GM18508 (cell line): ENCODE data around the gene LIPM.

ENCODE experiments used
- ATAC-seq: cut with Tn5 transposase; IDR thresholded peaks from one replicate; pipeline ENCODE4 v1.9.1; 2021; ENCODE audit warnings: moderate number of reproducible peaks; ENCODE audit not compliant: insufficient read depth, unreplicated experiment

The LIPM gene

DNA sequence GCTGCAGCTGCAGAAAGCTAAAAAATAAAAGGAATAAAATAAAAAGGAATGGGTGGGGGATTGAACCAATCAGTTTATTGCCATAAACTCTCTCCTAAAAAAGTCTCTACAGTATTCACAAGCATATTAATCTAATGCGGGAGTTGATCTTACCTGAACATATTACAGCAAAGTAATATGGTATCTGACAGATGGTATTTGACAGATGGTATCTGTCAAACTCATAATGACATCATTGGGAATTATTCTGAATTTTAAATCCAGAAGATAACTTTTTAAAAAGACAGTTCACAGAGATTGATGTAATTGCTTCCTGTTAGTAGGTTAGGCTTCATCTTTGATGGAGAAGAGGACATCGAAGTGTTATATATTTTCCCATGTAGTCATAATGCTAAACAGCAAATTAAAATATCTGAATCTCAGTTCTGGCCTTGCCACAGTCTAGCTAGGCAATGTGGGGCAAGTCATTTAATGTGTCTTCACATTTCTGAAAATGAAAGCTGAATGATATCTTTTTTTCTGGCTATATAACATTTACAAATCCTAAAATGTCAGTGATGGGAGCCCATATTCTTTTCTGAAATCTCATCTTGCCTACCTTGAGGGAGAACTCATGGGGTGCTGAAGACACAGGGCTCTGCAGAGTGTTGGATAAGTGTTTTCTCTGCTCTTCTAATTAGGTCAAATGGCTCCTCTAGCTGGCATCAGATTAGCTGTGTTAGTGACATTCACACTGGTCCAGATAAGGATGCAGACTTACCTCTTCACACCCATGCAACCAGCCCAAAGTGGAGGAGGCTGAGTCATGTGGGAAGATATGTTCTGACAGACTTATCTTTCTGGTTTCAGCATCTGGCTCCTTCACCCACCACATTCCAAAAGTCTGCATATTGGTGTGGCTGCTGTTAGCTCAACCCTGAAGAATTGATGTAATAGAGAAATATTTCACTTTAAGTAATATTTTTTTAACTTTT is 2.1 kb upstream of the LIPM start:
- no peak for ATAC-seq

DNA sequence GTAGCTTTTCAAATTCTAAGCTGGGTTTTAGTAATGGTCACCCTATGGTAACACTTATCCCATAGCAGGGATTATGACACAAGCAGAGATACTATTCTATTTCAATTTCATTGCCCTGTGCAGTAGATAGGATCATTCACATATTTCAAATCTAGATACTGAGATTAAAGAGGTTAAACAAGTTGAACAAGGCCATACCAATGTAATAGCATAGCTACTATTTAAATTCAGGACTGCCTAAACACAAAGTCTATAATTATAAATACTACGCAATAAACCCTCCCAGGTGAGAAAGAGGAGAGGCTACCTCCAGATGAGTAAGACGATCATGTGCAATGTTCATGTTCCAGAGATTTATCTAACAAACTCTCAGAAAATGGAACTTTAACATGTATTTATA is 1.1 kb downstream of the LIPM start:
- ATAC-seq = no peak

- ATAC-seq = no peak
These were observed 1.7 kb downstream of the LIPM start for GRCh38 chr10:88804083-88804812.

DNA sequence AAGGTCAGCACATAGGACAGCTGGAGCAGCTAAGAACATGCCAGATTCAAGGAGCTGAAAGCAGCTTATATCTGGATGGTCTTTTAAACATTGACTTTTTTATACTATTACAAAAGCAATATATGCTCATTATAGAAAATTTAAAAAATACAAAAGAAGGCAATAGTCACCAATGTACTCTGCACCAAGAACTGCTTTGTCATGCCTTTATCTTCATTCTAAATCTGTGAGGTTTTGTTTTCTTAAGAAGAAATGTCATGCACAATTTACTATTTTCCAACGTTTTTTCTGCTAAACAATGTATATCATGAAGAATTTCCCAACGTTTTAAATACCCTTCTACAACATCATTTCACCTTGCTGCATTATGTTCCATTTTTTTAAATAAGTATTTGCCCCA is 2.8 kb downstream of the LIPM start:
- no peak for ATAC-seq

GRCh38 chr10:88805924-88806323 is 3.4 kb downstream of the LIPM start:
- ATAC-seq = no peak

GRCh38 chr10:88809621-88810020 is 7.1 kb downstream of the LIPM start:
- no peak for ATAC-seq

DNA sequence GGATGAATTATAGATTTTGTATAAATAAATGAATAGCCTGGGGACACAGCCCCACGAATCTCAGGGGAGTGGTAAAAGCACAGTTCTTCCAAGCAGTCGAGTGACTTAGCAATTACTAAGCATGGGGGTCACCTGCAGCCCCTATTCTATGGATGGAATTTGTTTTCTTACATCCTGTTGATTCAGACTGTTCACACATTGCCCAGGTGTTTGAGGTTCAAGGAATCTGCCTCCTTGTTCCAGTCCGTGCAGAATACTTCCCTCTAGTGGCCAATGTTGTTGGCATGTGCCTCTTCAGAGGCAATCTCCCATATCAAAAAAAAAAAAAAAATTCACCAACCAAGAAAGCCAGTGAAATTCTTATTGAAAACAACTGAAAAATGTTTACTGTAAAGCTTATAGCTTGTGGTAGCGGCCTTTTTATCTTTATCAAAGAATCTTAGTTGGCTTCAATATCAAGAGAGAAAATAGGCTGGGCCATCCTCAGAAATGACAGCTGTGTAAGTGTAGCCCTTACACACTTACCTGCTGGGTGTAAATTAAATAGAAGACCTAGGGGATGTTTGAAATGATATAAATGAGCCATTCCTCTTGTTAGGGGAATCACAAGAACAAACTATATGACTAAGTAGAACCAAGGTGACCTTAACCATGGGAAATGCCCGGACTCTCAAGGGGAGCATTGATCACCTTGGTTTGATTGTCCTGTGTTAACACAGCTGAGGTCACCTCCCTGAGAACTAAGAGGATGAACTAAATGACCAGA is 7.8 kb downstream of the LIPM start:
- ATAC-seq = no peak

DNA sequence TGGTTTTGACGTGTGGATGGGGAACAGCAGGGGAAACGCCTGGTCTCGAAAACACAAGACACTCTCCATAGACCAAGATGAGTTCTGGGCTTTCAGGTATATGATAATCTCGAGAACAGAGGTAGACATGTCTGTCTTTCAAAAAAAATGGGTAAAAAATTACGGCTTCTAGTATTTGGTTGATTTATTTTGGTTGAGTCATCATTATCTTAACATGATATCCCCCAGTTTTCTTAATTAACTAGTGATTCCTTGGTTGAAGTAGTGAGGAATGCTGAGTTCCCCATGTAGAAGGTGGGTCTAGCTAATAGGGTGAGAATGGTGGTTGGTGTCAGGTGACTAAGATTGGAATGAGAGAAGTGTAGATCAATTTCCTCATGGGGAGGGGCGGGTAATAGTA is 10.7 kb downstream of the LIPM start:
- no peak for ATAC-seq

DNA sequence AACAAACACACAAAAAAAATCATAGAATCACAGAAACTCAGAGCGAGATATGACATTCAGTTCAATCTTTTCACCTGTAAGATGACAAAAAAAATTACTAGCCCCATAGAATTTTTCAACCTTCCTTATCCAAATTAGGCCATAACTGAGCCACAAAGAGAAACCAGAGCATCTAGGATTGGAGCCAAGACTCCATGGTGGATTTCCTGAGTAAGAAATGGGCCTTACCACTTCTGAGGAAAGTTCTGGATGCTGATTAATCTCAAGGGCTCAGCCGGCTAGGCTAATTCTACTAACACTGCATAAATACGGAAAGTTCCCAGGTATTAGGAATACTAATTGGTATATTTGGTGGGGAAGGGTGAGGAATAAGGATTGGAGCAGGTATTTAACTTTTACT is 16.8 kb downstream of the LIPM start:
- no peak for ATAC-seq

GRCh38 chr10:88820748-88821401 is 18.3 kb downstream of the LIPM start:
- no peak for ATAC-seq

DNA sequence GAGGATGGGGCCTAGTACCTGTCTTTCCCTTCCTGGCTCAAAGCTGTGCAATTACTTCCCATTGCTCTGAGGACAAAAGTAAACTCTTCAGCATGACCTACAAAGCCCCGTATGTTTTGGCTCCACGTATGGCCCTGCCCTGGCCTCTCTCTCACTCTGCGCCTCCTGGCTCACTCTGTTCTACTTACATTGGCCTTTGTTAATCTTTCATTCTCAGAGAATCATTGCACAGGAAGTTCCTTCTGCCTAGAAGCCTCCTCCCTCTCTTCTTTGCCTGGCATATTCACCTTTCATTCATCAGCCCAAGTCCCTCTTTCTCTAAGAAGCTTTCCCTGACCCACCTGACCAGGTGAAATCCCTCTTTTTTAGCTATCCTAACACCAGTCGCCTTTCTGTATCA is 23.9 kb downstream of the LIPM start:
- no peak for ATAC-seq

DNA sequence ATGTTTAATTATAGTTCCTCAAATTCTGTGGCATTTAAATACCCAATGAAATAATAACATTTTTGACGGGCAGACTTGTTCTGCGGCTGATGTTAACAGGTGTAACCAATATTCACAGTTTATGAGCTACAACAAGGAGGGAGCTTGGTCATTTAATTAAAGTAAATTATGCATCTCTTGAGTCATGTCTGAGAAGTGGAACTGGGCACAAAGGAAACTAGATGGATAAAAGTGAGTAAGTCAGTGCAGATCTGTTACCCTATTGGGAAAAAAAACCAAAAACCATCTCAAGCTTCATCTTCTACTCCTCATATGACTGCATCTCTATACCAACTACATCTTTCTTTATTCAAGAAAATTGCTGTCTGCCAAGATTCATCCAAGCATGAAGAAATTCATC is 25.1 kb downstream of the LIPM start:
- ATAC-seq = no peak

- ATAC-seq = no peak
These were observed 25.8 kb downstream of the LIPM start for GRCh38 chr10:88828310-88828709.

GRCh38 chr10:88830643-88831268 is 28.2 kb downstream of the LIPM start:
- ATAC-seq = no peak

DNA sequence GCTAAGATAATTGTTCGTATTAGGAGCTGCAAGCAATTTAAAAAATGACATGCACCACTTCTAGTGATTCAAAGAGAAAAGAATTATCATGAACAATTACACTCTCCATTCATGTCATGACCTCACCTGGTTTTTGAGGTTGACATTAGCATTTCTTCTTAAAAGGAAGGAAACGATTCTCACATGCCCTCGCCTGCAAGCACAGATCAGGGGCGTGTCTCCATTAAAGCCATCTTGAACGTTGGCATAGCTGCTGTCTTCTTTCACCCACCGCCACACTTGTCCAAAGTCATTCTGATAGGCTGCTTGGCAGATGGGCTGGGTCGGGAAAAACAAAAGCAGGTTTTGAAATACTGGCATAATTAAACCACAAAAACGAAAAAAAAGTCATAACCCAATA is 29.2 kb downstream of the LIPM start:
- no peak for ATAC-seq

- no peak for ATAC-seq
These were observed 29.8 kb downstream of the LIPM start for GRCh38 chr10:88832376-88832775.

DNA sequence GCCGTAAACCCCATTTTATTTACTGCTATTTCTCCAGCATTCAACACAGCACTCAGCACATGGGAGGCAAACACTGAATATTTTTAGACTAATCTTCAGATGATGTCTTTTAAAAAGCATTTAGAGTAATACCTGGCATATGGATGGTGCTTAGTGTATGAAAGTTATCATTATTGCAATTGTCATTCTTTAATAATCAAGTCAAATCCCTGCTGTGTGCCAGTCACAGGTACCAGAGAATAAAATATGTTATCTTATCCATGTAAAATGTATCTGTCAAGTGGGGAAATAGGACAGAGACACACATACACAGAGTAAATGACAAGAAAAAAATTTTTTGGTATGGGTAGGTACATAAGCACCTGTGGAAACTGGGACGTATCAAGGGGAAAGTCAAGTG is 30.6 kb downstream of the LIPM start:
- no peak for ATAC-seq

GRCh38 chr10:88833723-88834122 is 31.2 kb downstream of the LIPM start:
- ATAC-seq = no peak

GRCh38 chr10:88835096-88835909 is 32.8 kb downstream of the LIPM start:
- ATAC-seq = no peak
